Loucy (cell line): ENCODE measurements around the gene TTC24.

Experiments
- H2AFZ ChIP-seq: fragments of 200-600 bp; sonication (generic); 2 replicates; pipeline ENCODE4 v1.6.0; 2016; ENCODE audit warnings: antibody characterized with exemption, mild to moderate bottlenecking, low read length, moderate library complexity
- H3F3A ChIP-seq: fragments of 200-600 bp; 2 replicates; pipeline ENCODE4 v1.6.0; 2016; ENCODE audit warnings: antibody characterized with exemption, low read depth, mild to moderate bottlenecking
- H3K27me3 ChIP-seq: fragments of 200-600 bp; sonication (generic); 2 replicates; pipeline ENCODE4 v1.6.1; 2014; ENCODE audit warnings: low read length, mild to moderate bottlenecking; ENCODE audit not compliant: insufficient read depth, poor library complexity, severe bottlenecking
- H3K36me3 ChIP-seq: fragments of 200-600 bp; sonication (generic); 2 replicates; pipeline ENCODE4 v1.6.1; 2016; ENCODE audit warnings: low read length; ENCODE audit not compliant: insufficient read depth
- H3K4me1 ChIP-seq: fragments of 200-600 bp; sonication (generic); 2 replicates; pipeline ENCODE4 v1.5.1; 2014; ENCODE audit warnings: low read length, mild to moderate bottlenecking; ENCODE audit not compliant: insufficient read depth, poor library complexity, severe bottlenecking
- H3K4me2 ChIP-seq: fragments of 200-600 bp; sonication (generic); 2 replicates; pipeline ENCODE4 v1.6.0; 2014; ENCODE audit warnings: antibody characterized with exemption, low read length, low read depth, mild to moderate bottlenecking; ENCODE audit not compliant: poor library complexity, severe bottlenecking
- H3K4me3 ChIP-seq: fragments of 200-600 bp; sonication (generic); 2 replicates; pipeline ENCODE4 v1.5.1; 2014; ENCODE audit warnings: low read length, mild to moderate bottlenecking, mixed read lengths; ENCODE audit not compliant: poor library complexity, severe bottlenecking
- H3K79me2 ChIP-seq: fragments of 200-600 bp; sonication (generic); 2 replicates; pipeline ENCODE4 v1.6.1; 2014; ENCODE audit warnings: low read length; ENCODE audit not compliant: insufficient read depth
- H3K9ac ChIP-seq: fragments of 200-600 bp; sonication (generic); 2 replicates; pipeline ENCODE4 v1.6.0; 2014; ENCODE audit warnings: mild to moderate bottlenecking, low read depth, low read length, moderate library complexity; ENCODE audit not compliant: poor library complexity, severe bottlenecking
- H3K9me2 ChIP-seq: fragments of 200-600 bp; sonication (generic); replicated peaks from 2 replicates; pipeline ENCODE4 v1.6.1; 2016; ENCODE audit warnings: low read depth, low read length, mixed read lengths
- H3K9me3 ChIP-seq: fragments of 200-600 bp; sonication (generic); 2 replicates; pipeline ENCODE4 v1.6.1; 2014; ENCODE audit warnings: mild to moderate bottlenecking, antibody characterized with exemption, low read length, low read depth; ENCODE audit not compliant: insufficient read depth
- H4K20me1 ChIP-seq: fragments of 200-600 bp; sonication (generic); 2 replicates; pipeline ENCODE4 v1.6.0; 2014; ENCODE audit warnings: antibody characterized with exemption, low read length, mild to moderate bottlenecking; ENCODE audit not compliant: insufficient read depth, poor library complexity, severe bottlenecking
- EZH2phosphoT487 ChIP-seq: fragments of 200-600 bp; IDR thresholded peaks from 2 replicates; pipeline ENCODE4 v1.6.1; 2018; ENCODE audit warnings: antibody characterized with exemption, mild to moderate bottlenecking, moderate library complexity, borderline replicate concordance
- TF ChIP-seq, protein P1 (sequence below): fragments of 200-600 bp; sonication (generic); conservative IDR thresholded peaks from 2 replicates; pipeline ENCODE4 v1.5.1; 2014; ENCODE audit warnings: mild to moderate bottlenecking, antibody characterized with exemption, low read length

Gene TTC24

GRCh38 chr1:156565519-156565918 lies 14.0 kb upstream of the TTC24 start:
- TF ChIP-seq, protein P1, sequence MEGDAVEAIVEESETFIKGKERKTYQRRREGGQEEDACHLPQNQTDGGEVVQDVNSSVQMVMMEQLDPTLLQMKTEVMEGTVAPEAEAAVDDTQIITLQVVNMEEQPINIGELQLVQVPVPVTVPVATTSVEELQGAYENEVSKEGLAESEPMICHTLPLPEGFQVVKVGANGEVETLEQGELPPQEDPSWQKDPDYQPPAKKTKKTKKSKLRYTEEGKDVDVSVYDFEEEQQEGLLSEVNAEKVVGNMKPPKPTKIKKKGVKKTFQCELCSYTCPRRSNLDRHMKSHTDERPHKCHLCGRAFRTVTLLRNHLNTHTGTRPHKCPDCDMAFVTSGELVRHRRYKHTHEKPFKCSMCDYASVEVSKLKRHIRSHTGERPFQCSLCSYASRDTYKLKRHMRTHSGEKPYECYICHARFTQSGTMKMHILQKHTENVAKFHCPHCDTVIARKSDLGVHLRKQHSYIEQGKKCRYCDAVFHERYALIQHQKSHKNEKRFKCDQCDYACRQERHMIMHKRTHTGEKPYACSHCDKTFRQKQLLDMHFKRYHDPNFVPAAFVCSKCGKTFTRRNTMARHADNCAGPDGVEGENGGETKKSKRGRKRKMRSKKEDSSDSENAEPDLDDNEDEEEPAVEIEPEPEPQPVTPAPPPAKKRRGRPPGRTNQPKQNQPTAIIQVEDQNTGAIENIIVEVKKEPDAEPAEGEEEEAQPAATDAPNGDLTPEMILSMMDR: no peak
- TF ChIP-seq EZH2phosphoT487: no peak
- no peak overlapping the region for H3K9ac ChIP-seq
- no peak overlapping the region for H3K4me2 ChIP-seq
- H4K20me1 ChIP-seq: no peaks in the 10 kb centered on the region
- no peaks in the 10 kb centered on the region for H3K27me3 ChIP-seq
- H3K79me2 ChIP-seq: 0 out of 2 replicates have a peak, but pooled peaks cover 7% of the 10 kb centered on the region
- H3K4me1 ChIP-seq: peaks cover 4% of the 10 kb centered on the region
- peaks cover 3% of the 10 kb centered on the region; the same call in 1 of the 2 replicates for H3K36me3 ChIP-seq
- H3K9me3 ChIP-seq: no peaks in the 10 kb centered on the region
- no peaks in the 10 kb centered on the region for H3K9me2 ChIP-seq
- no peak overlapping the region for H3K4me3 ChIP-seq
- H2AFZ ChIP-seq: no peak overlapping the region
- H3F3A ChIP-seq: no peaks in the 10 kb centered on the region

DNA sequence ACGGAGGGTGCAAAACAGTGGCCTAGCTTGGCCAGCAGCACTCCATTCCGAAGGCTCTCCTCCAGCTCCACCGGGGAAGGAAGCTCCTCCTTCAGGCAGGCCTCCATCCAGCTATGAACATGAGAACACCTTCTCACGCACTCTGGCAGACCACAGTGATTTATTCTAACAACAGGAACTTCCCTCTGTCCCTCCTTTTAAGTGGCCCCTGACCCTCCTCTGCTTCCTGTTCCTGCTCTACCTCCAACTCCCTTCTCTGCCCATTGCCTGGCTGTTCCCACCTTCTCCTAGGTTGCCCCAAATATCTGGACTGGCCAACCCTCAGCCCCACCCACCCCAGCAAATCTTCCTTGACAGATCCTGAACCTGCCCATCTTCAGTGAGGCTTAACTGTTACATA lies 13.1 kb upstream of the TTC24 start:
- Histone ChIP-seq H3K9me3 (no peaks in the 10 kb centered on the region), H3F3A (no peaks in the 10 kb centered on the region), H3K9ac (no peak overlapping the region), H3K4me2 (no peak overlapping the region), H2AFZ (no peak overlapping the region), H3K4me1 (peaks cover 12% of the 10 kb centered on the region), H4K20me1 (no peaks in the 10 kb centered on the region), H3K27me3 (no peaks in the 10 kb centered on the region), H3K4me3 (no peak overlapping the region), H3K36me3 (peaks cover 3% of the 10 kb centered on the region; the same call in 1 of the 2 replicates), H3K9me2 (no peaks in the 10 kb centered on the region), H3K79me2 (peaks cover 16% of the 10 kb centered on the region)
- TF ChIP-seq, protein P1: no peak
- TF ChIP-seq EZH2phosphoT487: no peak

- peak overlapping the region; percentile 96 for H2AFZ ChIP-seq
- peak overlapping the region; percentile 97 for H3K4me2 ChIP-seq
- H3K4me3 ChIP-seq: peak overlapping the region; percentile 89
- no peaks in the 10 kb centered on the region for H3K36me3 ChIP-seq
- no peak for TF ChIP-seq EZH2phosphoT487
- TF ChIP-seq, protein P1: no peak
- peaks cover 25% of the 10 kb centered on the region for H3K79me2 ChIP-seq
- H3K9ac ChIP-seq: peak overlapping the region; percentile 78
- H3F3A ChIP-seq: no peaks in the 10 kb centered on the region
- no peaks in the 10 kb centered on the region for H4K20me1 ChIP-seq
- H3K4me1 ChIP-seq: peaks cover 24% of the 10 kb centered on the region
- no peaks in the 10 kb centered on the region for H3K9me2 ChIP-seq
- no peaks in the 10 kb centered on the region for H3K27me3 ChIP-seq
- no peaks in the 10 kb centered on the region for H3K9me3 ChIP-seq
These were observed 8.2 kb upstream of the TTC24 start for GRCh38 chr1:156571261-156571852.
